HG02938 (cell line): Measurements from ENCODE around the gene SMAD1.
"Not testable (repeated sequence)": the region's sequence is repeated elsewhere in the genome, so short reads cannot be mapped to it uniquely, and the experiment has no call there.

Experiments used
- ATAC-seq: cut with Tn5 transposase; IDR thresholded peaks from one replicate; pipeline ENCODE4 v1.9.1; 2021; ENCODE audit warnings: mild to moderate bottlenecking, moderate library complexity; ENCODE audit not compliant: unreplicated experiment

The SMAD1 gene

DNA sequence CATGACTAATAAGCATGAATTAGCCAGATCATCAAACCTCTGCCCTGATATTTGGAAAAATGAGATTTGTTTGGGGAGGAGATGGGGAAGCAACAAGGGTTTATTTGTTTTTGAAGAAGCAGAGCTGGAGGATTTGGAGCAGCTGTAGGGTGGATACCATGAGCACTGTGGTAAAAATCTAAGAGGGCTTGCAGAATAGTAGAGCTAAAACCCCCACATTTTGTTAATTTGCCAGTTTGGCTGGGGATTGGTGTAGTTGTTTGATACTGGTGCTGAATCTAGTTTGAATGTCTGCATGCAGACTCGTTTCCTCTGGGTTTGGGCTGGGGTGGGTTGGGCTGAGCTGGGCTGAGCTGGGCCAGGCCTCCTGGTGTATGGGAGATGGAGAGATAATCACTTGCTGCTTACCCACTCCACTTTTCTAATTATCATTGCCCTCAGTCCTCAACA lies 43.7 kb downstream of the SMAD1 start:
- no peak for ATAC-seq

DNA sequence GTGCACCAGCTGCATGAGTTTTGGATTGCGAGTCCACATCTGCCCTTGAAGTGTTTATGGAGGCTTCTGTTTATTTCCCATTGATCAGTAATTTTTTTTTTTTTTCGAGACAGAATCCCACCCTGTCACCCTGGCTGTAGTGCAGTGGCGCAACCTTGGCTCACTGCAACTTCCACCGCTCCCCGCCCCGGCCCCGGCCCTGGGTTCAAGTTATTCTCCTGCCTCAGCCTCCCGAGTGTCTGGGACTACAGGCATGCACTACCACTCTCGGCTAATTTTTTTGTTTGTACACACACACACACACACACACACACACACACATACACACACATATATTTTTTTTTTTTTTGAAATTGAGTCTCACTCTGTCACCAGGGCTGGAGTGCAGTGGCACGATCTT lies 46.1 kb downstream of the SMAD1 start:
- no peak for ATAC-seq

DNA sequence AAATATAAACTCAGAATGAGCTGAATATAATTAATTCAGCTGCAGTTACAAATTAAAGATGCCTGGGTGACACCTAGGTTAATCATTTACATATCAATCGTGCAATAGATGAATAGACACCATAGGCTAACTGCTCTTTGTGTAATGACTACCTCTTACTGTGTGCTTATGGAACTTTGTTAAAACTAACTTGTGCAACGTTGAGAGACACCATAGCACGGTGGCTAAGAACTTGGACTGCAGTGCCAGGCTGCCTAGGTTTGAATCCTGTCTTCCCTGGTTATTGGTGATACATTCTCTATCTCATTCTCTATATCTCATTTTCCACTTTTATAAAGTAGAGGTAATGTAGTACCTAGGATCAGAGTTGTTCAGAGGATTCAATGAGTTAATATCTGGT lies 46.9 kb downstream of the SMAD1 start:
- no peak for ATAC-seq

DNA sequence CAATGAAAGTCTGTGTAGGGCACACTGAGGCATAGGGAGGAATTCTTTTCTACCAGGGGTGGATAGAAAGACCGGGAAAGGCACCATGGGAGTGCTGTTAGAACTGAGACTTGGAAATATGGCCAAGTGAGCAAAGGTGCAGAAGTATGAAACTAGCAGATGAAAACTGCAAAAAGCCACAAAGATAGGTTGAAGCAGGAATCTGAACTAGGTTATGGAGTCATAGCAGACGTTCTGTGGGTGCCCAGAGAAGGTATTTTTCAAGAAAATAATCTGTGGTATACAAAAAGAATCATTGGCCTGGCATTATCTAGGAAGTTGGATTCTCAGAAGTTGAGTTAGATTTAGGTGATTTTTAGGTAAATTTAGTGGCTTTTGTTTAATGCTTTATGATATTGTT lies 48.5 kb downstream of the SMAD1 start:
- no peak for ATAC-seq

DNA sequence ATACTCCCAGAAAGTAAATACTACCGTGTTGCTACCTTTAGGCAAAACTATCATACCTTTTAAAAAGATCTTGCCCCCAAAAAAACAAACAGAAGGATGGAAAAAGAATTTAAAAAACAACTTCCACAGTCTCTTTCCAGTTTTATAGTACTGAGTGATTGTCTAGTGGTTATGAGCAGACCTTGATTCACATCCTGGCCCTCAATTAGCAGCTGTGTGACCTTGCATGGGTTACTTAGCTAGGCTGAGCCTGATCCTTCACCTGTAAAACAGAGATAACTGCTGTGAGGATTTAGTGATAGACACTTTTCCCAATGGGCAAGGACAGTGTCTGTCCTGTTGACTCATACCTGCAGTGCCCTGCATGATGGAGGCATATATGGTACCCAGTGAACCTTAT lies 49.0 kb downstream of the SMAD1 start:
- no peak for ATAC-seq

DNA sequence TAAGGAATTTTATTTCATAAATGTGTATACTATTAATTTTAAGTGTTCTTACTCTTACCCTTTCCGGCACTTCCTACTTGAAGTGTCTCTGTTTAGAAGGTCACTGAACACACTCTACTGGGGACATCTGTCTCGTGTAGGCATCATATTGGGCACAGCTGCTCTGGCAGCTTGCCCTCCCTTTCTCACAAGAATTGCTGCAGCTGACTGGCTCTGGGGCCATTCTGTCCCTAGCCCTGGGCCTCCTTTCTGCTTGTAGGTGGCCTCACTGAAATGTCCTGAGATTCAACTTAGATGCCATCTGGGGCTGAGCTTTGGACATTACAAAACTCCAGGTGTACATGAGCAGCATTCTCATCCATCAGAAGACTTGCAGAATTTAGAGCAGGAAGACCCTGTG lies 49.6 kb downstream of the SMAD1 start:
- no peak for ATAC-seq

DNA sequence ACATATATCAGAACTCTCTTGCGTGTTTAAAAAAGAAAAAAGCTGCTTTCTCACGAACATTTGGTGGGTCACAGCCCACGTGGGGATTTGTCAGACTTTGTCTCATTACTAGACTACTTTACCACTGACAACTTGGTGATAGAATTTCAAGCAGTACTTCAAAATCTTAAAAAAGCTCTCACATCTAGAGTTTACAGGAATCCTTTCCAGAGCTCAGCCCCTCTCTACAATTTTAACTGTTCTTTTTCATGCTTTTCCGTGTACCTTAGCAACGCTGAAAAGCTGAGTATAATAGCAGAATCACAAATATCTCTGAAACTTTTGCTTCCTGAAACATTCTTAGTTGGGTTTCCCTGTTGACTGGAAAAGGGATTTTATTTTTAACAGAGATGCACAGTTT lies 50.2 kb downstream of the SMAD1 start:
- no peak for ATAC-seq

DNA sequence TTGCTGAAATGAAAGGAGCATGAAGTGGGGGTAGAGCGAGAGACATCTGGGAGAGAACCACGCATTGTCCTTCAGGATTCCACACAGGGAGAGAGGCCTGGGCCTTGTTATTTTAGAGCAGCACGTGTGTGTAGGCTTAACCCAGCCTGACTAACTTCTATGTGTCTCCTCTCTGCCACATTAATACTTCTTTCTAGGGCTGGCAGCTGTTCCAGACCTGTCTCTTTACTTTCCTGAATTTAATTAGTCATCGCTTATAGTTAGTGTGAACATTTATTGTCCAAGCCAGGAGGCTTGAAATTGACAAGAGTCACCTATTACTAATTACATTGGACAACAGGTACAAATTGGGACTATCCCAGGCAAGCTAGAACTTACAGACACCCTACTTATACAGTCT lies 51.3 kb downstream of the SMAD1 start:
- ATAC-seq = no peak

DNA sequence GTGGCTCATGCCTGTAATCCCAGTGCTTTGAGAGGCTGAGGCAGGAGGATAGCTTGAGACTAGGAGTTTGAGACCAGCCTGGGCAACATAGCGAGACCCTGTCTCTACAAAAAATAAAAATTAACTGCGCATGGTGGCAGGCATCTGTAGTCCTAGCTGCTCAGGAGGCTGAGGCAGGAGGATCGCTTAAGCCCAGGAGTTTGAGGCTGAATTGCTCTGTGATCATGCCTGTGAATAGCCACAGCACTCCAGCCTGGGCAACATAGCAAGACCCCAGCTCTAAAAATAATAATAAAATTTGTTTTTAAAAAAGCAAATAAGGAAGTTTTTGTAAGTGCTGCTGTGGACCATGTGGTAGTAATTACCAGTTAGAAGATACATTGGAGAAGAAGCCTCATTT lies 51.8 kb downstream of the SMAD1 start:
- not testable (repeated sequence) for ATAC-seq

DNA sequence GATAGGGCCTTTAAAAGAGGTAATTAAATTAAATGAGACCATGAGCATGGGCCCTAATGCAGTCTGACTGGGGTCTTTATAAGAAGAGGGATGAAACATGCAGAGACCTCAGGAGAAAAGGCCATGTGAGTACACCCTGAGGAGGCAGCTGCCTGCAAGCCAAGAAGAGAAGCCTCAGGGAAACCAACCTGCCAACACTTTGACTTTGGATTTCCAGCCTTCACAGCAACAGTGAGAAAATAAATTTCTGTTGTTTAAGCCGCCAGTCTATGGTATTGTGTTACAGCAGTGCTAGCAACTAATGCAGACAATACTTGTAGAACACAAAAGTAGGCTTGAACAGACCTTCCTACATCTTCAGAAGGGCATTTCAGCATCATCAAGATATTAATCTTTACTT lies 52.3 kb downstream of the SMAD1 start:
- ATAC-seq = no peak

DNA sequence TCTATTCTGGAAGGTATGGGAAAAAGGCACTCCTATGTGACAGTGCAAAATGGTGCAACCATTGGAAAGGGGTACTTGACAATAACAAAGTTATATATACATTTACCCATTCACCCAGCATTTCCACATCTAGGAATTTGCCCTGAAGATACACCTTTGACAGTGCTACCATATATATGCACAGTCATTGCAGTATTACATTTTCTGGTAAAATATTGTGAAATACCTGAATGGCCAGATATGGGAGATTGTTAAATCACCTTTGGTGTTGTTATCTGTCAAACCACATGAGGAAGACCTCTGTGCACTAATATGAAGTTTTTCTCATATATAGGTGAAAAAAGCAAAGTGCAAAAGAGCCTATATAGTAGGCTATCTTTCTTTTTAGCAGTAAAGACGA lies 53.5 kb downstream of the SMAD1 start:
- ATAC-seq = no peak

DNA sequence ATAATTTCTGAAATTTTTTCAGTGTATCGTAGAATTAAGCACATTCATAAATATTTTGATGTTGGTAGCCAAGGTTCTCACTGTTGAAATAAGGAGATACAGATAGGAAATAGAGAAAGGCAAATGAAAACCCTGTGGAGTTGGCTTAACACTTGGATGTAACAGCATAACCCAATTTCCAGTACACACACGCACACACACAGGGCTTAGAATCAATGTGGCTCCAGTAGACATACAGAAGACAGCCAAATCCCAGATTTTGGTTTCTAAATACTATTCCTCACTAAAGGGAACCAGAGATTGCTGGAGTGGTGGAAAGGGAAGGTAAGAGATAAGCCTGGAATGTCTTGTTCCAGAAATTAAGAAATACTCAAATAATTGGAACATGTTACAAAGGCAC lies 54.4 kb downstream of the SMAD1 start:
- no peak for ATAC-seq

DNA sequence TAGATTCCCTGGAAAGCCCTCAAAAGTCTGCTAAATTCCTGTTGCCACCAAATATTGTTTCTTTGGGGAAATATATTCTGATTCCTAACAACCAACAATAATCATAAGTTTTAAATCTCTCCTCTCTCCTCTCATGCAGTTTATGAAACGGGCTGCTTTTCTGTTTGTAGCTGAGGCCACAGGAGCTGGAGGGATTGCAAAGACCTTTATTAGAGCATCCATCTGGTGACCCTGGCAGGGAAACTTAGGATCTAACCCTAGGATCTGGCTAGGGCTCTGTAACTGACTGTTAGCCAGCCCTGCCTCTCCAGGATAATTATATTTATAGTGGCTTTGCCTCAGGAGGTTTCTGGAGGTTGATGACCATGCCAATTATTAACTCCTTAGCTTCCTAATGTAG lies 56.9 kb downstream of the SMAD1 start:
- ATAC-seq = no peak

DNA sequence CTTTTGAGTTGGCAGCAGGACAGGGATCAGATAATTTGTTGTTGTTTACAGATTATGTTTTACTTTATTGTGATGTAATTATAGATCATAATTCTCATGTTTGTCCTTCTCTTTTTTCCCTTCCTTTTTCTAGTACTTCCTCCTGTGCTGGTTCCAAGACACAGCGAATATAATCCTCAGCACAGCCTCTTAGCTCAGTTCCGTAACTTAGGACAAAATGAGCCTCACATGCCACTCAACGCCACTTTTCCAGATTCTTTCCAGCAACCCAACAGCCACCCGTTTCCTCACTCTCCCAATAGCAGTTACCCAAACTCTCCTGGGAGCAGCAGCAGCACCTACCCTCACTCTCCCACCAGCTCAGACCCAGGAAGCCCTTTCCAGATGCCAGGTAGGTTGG lies 58.0 kb downstream of the SMAD1 start:
- no peak for ATAC-seq

DNA sequence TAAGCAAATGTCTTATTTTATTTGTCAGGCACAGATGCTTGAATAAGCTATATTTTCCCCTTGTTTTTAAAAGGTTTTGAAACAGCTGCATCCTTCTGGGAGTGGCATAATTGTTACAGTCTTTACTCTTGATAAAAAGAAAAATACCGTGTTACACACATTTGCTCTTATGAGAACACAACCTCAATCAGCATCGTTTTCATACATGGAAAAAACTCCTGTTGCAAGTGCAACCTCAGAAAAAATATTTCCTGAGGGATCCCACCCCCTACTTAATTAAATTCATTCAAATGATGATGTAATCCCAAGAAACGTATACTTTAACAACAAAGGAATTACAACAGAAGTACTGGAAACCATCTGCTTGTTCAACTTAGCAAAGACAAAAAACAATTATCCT lies 58.6 kb downstream of the SMAD1 start:
- no peak for ATAC-seq

DNA sequence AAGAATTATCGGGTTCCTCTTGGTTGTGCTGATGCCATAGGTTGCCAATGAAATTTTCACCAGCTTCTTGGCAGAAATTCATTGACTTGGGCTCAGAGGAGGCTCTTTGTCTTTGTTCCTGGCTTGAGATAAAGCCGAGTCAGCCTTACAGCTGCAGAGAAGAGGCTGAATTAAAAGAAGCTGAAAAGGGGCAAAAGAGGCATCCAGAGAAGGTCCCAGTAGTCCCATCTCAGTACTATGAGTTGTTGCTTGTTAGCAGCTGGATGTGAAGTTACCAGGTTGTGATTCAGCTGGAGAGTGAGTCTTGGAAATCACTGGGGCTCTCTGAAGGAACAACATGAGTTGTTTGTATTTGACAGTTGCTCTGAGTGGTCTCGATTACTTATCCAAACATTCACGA lies 59.7 kb downstream of the SMAD1 start:
- ATAC-seq = no peak

DNA sequence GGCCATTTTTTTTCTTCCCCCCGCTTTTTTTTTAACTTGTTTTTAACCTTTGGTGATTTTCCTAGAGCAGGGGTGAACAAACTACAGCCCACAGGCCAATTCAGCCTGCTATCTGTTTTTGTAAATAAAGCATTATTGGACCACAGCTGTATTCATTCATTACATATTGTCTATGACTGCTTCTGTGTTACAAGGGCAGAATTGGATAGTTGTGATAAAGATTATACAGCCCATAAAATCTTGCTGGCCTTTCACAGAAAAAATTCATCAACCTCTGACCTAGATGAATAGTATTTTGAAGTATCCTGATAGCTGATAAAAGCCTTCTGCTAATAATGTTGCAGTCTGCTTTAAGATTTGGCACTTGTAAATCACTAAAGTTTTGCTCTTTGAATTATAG lies 63.4 kb downstream of the SMAD1 start:
- ATAC-seq = no peak

DNA sequence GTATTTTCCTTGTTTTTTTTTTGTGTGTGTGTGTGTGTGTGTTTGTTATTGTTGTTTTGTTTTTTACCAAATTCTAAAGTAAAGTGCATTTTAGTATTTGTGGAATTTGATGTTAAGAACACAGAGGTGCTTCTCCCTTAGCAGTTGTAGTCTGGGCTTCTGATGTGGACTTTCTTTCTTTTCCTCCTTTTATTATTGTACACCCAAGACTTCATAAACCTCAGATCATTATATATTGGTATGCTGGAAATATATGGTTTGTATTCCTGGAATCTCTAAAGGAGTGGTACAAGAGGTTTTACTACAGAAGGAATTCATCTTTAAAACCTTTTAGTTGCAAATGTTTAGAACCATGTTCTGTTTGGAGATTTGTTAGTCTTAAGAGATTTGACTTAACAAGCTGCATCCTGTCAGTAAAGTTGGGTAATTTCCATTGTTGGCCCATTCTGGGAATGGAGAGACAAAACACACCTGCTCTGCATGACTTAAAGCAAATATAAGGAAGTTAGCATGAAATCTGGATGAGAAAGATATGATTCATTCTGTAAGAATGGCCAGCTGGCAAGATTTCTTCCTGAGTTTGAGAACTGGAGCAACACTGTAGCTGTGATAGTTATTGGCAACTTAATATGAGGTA lies 64.0 kb downstream of the SMAD1 start:
- ATAC-seq = no peak

DNA sequence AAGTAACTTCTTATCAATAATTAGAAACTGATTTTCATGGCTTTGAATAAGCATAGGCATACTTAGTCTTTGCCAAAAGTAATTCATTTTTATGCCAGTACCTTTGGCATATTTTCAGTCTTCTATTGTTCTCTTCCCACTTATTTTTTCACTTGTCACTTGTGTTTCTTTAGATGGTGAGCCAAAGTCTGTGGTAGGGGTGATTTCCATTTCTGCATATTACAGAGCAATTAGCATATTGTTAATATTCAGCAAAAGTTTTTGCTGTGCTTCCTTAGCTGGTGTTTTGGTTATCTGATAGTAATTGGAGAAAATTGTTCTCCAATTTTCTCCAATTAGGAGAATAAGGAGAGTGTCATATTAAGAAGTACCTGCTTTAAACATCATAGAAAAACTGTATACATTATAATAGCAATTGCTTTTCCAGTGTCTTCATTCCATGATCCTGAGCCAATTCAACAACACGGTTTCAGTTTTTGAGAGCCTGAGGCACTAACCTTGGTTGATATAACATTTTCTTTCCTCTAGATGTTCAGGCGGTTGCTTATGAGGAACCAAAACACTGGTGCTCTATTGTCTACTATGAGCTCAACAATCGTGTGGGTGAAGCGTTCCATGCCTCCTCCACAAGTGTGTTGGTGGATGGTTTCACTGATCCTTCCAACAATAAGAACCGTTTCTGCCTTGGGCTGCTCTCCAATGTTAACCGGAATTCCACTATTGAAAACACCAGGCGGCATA lies 64.7 kb downstream of the SMAD1 start:
- ATAC-seq = no peak

DNA sequence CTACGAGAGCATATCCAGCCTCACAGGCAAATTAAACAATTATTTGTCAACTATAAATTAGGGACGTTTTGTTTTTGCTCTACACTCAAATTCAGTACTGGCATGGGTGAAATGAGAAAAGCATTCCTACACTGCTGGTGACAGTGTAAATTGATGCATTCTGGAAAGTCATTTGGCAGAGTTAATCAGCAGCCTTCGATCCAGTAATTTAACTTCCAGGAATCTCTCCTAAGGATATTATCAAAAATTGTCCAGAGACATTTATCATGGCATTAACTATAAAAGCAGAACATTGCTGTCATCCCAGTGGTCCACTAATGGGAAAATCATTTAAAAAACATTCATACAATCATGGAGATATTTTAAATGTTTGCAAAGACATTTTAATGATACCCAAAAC lies 70.0 kb downstream of the SMAD1 start:
- no peak for ATAC-seq

DNA sequence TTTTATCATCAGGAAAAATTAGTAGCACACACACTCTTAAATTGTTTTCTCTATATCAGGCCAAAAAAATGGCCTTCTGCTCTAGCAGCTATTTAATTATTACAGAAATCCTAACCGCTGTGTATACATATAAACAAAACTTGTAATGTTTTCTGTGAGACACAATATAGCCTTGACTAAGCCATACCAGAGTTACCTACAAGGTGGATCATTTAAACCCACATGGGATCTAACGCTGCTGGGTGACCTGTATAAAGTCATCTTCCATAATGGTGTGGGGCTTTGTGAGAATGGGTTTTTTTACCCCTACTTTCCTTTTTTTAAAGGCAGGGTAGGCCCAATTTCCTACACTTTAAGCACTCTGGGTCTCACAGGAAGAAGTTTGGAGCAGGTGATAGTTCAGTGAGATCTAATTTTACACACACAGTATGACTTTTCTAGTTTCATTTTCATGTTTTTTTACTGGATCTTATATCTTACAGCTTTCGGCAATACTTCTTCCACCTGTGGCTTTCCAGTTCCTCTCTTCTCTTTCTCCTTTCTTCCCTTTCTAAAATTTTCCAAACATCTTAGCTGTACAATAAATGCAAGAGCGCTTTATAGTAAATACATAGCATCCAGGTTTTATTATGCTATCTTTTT lies 70.6 kb downstream of the SMAD1 start:
- peak; percentile 82 for ATAC-seq

DNA sequence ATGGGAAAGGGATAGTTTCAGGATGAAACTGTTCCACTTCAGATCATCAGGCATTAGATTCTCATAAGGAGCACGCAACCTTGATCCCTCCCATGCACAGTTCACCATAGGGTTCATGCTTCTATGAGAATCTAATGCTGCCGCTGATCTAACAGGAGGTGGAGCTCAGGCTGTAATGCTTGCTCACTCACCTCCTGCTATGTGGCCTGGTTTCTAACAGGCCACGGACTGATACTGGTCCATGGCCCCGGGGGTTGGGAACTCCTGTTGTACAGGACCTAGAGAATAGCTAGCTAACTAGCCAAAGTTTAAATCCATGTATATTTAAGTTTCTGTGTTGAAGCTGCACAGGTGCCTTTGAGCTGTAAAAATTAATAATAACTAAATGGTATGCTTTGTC lies 71.7 kb downstream of the SMAD1 start:
- no peak for ATAC-seq
